ENCODE measurements around the gene SEC14L6. TPM values are rescaled to one million over a fixed set of nuclear protein-coding genes. Genes with fewer than 3 reads are reported as not detected.

SEC14L6 gene
- total RNA-seq, 1 experiment from 2014 or later, result not detected

DNA sequence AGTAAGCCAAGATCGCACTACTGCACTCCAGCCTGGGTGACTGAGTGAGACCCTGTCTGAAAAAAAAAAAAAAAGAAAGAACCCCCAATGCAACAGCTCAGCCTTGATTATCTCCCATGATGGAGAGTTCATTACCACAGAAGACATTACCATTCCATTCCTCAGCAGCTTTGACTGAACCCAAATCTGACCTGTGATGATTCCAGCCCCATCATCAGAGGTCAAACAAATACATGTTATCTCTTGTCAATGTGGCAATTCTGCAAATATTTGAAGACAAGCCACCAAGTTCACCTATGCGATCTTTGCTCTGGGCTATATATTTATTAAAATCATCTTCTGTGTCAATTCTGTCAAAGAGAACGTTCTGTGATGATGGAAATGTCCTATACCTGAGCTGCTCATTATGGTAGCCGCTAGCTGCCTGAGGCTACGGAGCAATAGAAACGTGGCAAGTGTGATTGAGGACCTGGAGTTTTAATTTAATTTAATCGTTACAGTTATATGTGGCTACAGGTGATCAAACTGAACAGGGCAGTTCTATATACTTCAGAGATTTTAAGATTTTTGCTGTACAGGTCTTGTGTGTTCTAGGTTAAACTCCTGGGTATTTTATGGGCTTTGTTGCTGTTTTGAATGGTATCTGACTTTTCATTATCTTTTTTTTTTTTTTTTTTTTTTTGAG lies 48.9 kb downstream of the SEC14L6 start:
- CTCF ChIA-PET, result interaction anchor here (0.7 kb wide), 2 partner anchors 11 to 280 kb away, joined by 8 to 11 read pairs; no protein-coding TSS in a partner anchor
- no peak overlapping the region for H3K4me3 ChIP-seq (ENCODE audit: low read depth in 2 of 2, low read length in 2 of 2)
- DNase-seq (ENCODE audit: low read depth, low spot score) (no peak), ATAC-seq (no peak)
- in situ Hi-C loops (cut with HindIII; ENCODE audit: low pct_unique_long_range_greater_than_20kb, low sequenced_read_pairs), result no loop called here
- H3K9me3 ChIP-seq (ENCODE audit: control insufficient read depth, insufficient read depth, low read depth, low read length), result no peaks in the 10 kb centered on the region
- H3K36me3 ChIP-seq (ENCODE audit: control insufficient read depth, insufficient read depth, low read length), result no peaks in the 10 kb centered on the region
- H3K27ac ChIP-seq (ENCODE audit: low read length), result no peak overlapping the region
- POLR2A ChIA-PET, result no interaction called here
- no TSS peak for BruUV-seq (replicated peaks)
- intact Hi-C loops (cut with micrococcal nuclease; ENCODE audit: unreplicated experiment), result no loop called here
- no peaks in the 10 kb centered on the region for H3K27me3 ChIP-seq (ENCODE audit: control insufficient read depth, insufficient read depth, low read length)
- H3K4me1 ChIP-seq (ENCODE audit: control insufficient read depth, insufficient read depth, low read length), result no peaks in the 10 kb centered on the region
- TF ChIP-seq POLR2AphosphoS5 (IDR thresholded peaks at IDR 0.05; ENCODE audit: low read depth, low read length) (no peak), SIN3A (IDR thresholded peaks at IDR 0.05; ENCODE audit: borderline replicate concordance, insufficient read depth, low read depth, low read length) (no peak), TCF7L2 (IDR thresholded peaks at IDR 0.05; ENCODE audit: low read depth, low read length) (no peak)
- TF ChIP-seq, protein P1, sequence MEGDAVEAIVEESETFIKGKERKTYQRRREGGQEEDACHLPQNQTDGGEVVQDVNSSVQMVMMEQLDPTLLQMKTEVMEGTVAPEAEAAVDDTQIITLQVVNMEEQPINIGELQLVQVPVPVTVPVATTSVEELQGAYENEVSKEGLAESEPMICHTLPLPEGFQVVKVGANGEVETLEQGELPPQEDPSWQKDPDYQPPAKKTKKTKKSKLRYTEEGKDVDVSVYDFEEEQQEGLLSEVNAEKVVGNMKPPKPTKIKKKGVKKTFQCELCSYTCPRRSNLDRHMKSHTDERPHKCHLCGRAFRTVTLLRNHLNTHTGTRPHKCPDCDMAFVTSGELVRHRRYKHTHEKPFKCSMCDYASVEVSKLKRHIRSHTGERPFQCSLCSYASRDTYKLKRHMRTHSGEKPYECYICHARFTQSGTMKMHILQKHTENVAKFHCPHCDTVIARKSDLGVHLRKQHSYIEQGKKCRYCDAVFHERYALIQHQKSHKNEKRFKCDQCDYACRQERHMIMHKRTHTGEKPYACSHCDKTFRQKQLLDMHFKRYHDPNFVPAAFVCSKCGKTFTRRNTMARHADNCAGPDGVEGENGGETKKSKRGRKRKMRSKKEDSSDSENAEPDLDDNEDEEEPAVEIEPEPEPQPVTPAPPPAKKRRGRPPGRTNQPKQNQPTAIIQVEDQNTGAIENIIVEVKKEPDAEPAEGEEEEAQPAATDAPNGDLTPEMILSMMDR (IDR thresholded peaks at IDR 0.05), result no peak
- TF ChIP-seq, protein P2, sequence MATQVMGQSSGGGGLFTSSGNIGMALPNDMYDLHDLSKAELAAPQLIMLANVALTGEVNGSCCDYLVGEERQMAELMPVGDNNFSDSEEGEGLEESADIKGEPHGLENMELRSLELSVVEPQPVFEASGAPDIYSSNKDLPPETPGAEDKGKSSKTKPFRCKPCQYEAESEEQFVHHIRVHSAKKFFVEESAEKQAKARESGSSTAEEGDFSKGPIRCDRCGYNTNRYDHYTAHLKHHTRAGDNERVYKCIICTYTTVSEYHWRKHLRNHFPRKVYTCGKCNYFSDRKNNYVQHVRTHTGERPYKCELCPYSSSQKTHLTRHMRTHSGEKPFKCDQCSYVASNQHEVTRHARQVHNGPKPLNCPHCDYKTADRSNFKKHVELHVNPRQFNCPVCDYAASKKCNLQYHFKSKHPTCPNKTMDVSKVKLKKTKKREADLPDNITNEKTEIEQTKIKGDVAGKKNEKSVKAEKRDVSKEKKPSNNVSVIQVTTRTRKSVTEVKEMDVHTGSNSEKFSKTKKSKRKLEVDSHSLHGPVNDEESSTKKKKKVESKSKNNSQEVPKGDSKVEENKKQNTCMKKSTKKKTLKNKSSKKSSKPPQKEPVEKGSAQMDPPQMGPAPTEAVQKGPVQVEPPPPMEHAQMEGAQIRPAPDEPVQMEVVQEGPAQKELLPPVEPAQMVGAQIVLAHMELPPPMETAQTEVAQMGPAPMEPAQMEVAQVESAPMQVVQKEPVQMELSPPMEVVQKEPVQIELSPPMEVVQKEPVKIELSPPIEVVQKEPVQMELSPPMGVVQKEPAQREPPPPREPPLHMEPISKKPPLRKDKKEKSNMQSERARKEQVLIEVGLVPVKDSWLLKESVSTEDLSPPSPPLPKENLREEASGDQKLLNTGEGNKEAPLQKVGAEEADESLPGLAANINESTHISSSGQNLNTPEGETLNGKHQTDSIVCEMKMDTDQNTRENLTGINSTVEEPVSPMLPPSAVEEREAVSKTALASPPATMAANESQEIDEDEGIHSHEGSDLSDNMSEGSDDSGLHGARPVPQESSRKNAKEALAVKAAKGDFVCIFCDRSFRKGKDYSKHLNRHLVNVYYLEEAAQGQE (IDR thresholded peaks at IDR 0.05; ENCODE audit: insufficient read depth in 1 of 2, low read depth in 2 of 2, low read length in 1 of 2), result no peak

DNA sequence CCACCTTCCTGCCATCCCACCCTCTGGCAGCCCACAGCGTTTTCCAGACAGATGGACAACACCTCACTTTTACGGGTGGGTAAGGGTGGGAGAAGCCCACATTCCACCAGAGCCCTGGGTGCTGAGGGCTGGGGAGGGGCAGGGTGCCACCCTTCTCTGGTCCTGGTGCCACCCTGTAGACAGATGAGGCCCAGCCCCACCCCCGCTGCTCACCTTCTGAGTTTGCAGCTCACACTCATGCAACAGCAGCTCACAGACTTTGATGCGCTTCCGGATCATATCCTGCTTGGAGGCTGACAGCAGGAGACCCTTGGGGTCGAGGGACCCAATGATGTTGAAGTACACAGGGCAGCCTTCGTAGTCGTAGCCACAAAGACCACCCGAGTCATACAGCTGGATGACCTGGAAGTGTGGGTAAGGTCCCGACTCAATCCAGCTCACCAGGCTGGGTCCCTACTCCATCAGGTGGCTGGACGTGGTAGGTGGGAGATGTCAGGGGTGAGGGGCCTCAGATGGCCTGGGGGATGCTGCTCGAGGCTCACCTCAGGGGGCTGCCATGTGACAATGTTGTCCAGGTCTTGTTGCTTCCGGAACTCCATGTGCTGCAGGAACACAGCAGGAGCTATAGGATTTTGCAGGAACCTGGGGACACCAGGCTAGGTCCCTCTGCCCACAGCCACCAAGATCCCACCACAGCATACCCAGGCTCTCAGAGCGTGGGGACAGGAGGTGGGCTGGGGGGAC lies 51.3 kb downstream of the SEC14L6 start:
- POLR2A ChIA-PET, result no interaction called here

More for the DNA sequence above, 51.3 kb downstream of the SEC14L6 start:
- Histone ChIP-seq H3K27ac (ENCODE audit: low read length) (no peak overlapping the region), H3K36me3 (ENCODE audit: control insufficient read depth, insufficient read depth, low read length) (no peaks in the 10 kb centered on the region), H3K4me1 (ENCODE audit: control insufficient read depth, insufficient read depth, low read length) (no peaks in the 10 kb centered on the region), H3K9me3 (ENCODE audit: control insufficient read depth, insufficient read depth, low read depth, low read length) (no peaks in the 10 kb centered on the region), H3K4me3 (ENCODE audit: low read depth in 2 of 2, low read length in 2 of 2) (no peak overlapping the region), H3K27me3 (ENCODE audit: control insufficient read depth, insufficient read depth, low read length) (no peaks in the 10 kb centered on the region)
- in situ Hi-C loops (cut with HindIII; ENCODE audit: low pct_unique_long_range_greater_than_20kb, low sequenced_read_pairs), result no loop called here
- TF ChIP-seq SIN3A (IDR thresholded peaks at IDR 0.05; ENCODE audit: borderline replicate concordance, insufficient read depth, low read depth, low read length) (no peak), POLR2AphosphoS5 (IDR thresholded peaks at IDR 0.05; ENCODE audit: low read depth, low read length) (no peak), TCF7L2 (IDR thresholded peaks at IDR 0.05; ENCODE audit: low read depth, low read length) (no peak)
- TF ChIP-seq, protein P2 (IDR thresholded peaks at IDR 0.05; ENCODE audit: insufficient read depth in 1 of 2, low read depth in 2 of 2, low read length in 1 of 2), result no peak
- TF ChIP-seq, protein P1 (IDR thresholded peaks at IDR 0.05), result no peak
- no peak for DNase-seq (ENCODE audit: low read depth, low spot score)
- BruUV-seq (replicated peaks), result no TSS peak
- intact Hi-C loops (cut with micrococcal nuclease; ENCODE audit: unreplicated experiment), result no loop called here
- CTCF ChIA-PET, result no interaction called here
- no peak for ATAC-seq

All from Panc1 (cell line).